ENCODE results near the gene COX6B1.

COX6B1 gene

GRCh38 chr19:35612559-35613321 is 35.4 kb upstream of the COX6B1 start, which contains the start of gene HAUS5 (continued):
- TF ChIP-seq ZNF580 (tag by site-specific recombination; IDR thresholded peaks at IDR 0.05) (no peak; the same call in none of the 2 replicates), ZNF391 (tag by site-specific recombination; IDR thresholded peaks at IDR 0.05; ENCODE audit: borderline replicate concordance, low read depth) (peak; percentile 85; the same call in 1 of the 2 replicates), KLF17 (tag by site-specific recombination; IDR thresholded peaks at IDR 0.05) (peak; percentile 100), ZSCAN23 (tag by site-specific recombination; IDR thresholded peaks at IDR 0.05) (peak; percentile 85; the same call in 1 of the 2 replicates), ZNF701 (tag by site-specific recombination; IDR thresholded peaks at IDR 0.05) (no peak), ZNF280C (tag by site-specific recombination; IDR thresholded peaks at IDR 0.05) (no peak), KLF16 (tag by site-specific recombination; IDR thresholded peaks at IDR 0.05) (peak; percentile 96), ZNF529 (tag by site-specific recombination; IDR thresholded peaks at IDR 0.05; ENCODE audit: insufficient replicate concordance) (no peak), KLF1 (tag by site-specific recombination; IDR thresholded peaks at IDR 0.05) (peak; percentile 80), ZNF785 (tag by site-specific recombination; IDR thresholded peaks at IDR 0.05) (peak; percentile 81), ZNF112 (tag by site-specific recombination; IDR thresholded peaks at IDR 0.05) (no peak), ZNF629 (tag by site-specific recombination; IDR thresholded peaks at IDR 0.05) (peak; percentile 100), ZNF549 (tag by site-specific recombination; IDR thresholded peaks at IDR 0.05) (no peak), EGR2 (tag by site-specific recombination; IDR thresholded peaks at IDR 0.05; ENCODE audit: low read depth) (no peak; the same call in 1 of the 2 replicates), KLF8 (tag by site-specific recombination; IDR thresholded peaks at IDR 0.05) (peak; percentile 96), ZBTB17 (tag by site-specific recombination; IDR thresholded peaks at IDR 0.05) (peak; percentile 91), ZNF341 (tag by site-specific recombination; IDR thresholded peaks at IDR 0.05; ENCODE audit: low read depth) (peak; percentile 97), MYNN (tag by site-specific recombination; IDR thresholded peaks at IDR 0.05; ENCODE audit: borderline replicate concordance) (no peak; the same call in 1 of the 2 replicates), GLI4 (tag by site-specific recombination; IDR thresholded peaks at IDR 0.05) (no peak), ZNF670 (tag by site-specific recombination; IDR thresholded peaks at IDR 0.05; ENCODE audit: low read depth) (no peak), SP3 (tag by site-specific recombination; IDR thresholded peaks at IDR 0.05) (peak; percentile 92), ZBTB21 (tag by site-specific recombination; IDR thresholded peaks at IDR 0.05) (peak; percentile 100), ZNF610 (tag by site-specific recombination; IDR thresholded peaks at IDR 0.05; ENCODE audit: borderline replicate concordance) (peak; percentile 78), ZNF214 (tag by site-specific recombination; IDR thresholded peaks at IDR 0.05; ENCODE audit: borderline replicate concordance) (no peak), ZBTB48 (tag by site-specific recombination; IDR thresholded peaks at IDR 0.05) (peak; percentile 95)
- TF ChIP-seq, protein P1, sequence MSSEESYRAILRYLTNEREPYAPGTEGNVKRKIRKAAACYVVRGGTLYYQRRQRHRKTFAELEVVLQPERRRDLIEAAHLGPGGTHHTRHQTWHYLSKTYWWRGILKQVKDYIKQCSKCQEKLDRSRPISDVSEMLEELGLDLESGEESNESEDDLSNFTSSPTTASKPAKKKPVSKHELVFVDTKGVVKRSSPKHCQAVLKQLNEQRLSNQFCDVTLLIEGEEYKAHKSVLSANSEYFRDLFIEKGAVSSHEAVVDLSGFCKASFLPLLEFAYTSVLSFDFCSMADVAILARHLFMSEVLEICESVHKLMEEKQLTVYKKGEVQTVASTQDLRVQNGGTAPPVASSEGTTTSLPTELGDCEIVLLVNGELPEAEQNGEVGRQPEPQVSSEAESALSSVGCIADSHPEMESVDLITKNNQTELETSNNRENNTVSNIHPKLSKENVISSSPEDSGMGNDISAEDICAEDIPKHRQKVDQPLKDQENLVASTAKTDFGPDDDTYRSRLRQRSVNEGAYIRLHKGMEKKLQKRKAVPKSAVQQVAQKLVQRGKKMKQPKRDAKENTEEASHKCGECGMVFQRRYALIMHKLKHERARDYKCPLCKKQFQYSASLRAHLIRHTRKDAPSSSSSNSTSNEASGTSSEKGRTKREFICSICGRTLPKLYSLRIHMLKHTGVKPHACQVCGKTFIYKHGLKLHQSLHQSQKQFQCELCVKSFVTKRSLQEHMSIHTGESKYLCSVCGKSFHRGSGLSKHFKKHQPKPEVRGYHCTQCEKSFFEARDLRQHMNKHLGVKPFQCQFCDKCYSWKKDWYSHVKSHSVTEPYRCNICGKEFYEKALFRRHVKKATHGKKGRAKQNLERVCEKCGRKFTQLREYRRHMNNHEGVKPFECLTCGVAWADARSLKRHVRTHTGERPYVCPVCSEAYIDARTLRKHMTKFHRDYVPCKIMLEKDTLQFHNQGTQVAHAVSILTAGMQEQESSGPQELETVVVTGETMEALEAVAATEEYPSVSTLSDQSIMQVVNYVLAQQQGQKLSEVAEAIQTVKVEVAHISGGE (tag by site-specific recombination; conservative IDR thresholded peaks at IDR 0.05; ENCODE audit: low read depth), result peak; percentile 54
- TF ChIP-seq, protein P2, sequence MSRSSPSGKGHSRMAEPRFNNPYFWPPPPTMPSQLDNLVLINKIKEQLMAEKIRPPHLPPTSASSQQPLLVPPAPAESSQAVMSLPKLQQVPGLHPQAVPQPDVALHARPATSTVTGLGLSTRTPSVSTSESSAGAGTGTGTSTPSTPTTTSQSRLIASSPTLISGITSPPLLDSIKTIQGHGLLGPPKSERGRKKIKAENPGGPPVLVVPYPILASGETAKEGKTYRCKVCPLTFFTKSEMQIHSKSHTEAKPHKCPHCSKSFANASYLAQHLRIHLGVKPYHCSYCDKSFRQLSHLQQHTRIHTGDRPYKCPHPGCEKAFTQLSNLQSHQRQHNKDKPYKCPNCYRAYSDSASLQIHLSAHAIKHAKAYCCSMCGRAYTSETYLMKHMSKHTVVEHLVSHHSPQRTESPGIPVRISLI (tag by site-specific recombination; IDR thresholded peaks at IDR 0.05), result no peak
- TF ChIP-seq, protein P3, sequence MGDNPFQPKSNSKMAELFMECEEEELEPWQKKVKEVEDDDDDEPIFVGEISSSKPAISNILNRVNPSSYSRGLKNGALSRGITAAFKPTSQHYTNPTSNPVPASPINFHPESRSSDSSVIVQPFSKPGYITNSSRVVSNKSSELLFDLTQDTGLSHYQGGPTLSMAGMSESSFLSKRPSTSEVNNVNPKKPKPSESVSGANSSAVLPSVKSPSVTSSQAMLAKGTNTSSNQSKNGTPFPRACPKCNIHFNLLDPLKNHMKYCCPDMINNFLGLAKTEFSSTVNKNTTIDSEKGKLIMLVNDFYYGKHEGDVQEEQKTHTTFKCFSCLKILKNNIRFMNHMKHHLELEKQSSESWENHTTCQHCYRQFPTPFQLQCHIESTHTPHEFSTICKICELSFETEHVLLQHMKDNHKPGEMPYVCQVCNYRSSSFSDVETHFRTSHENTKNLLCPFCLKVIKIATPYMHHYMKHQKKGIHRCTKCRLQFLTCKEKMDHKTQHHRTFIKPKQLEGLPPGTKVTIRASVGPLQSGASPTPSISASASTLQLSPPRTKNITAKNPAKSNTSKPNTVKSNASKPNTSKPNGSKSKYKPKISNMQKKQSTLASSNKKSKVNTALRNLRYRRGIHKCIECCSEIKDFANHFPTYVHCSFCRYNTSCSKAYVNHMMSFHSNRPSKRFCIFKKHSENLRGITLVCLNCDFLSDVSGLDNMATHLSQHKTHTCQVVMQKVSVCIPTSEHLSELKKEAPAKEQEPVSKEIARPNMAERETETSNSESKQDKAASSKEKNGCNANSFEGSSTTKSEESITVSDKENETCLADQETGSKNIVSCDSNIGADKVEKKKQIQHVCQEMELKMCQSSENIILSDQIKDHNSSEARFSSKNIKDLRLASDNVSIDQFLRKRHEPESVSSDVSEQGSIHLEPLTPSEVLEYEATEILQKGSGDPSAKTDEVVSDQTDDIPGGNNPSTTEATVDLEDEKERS (tag by site-specific recombination; IDR thresholded peaks at IDR 0.05), result peak; percentile 74

All from HEK293 (cell line).